Epithelial cell of esophagus (primary cell): ENCODE data around the gene RNH1.

Experiments
- DNase-seq: peaks from one replicate; pipeline ENCODE4 v3.0.0; 2010; ENCODE audit warnings: low read depth
- H3K4me3 ChIP-seq: 2 replicates; pipeline ENCODE4 v1.5.1; 2011; ENCODE audit warnings: mild to moderate bottlenecking, low read length, control low read depth
- TF ChIP-seq, protein P1 (sequence below): IDR thresholded peaks from 2 replicates; pipeline ENCODE4 v1.5.1; 2011; ENCODE audit warnings: low read depth, mild to moderate bottlenecking, low read length, control low read depth, inconsistent platforms; ENCODE audit not compliant: insufficient read depth; ENCODE audit errors: missing control alignments

The RNH1 gene

DNA sequence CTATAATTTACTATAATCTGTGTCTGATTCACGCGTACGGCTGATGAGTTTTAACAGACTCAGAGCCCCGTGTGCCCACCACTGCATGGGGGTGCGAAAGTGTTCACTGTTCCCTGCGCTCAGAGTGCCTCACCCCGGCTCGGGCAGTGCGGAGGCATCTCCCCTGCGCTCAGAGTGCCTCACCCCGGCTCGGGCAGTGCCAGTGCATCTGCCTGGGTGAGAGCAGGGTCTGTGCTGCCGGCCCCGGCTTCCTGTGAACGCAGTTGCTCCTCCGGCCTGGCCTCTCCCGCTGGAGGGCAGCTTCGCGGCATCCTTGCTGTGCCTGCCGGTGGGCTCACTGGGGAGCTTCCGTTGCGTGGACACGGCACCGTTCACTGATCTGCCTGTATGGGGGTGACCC lies 42.7 kb downstream of the RNH1 start:
- no peak for DNase-seq
- TF ChIP-seq, protein P1, sequence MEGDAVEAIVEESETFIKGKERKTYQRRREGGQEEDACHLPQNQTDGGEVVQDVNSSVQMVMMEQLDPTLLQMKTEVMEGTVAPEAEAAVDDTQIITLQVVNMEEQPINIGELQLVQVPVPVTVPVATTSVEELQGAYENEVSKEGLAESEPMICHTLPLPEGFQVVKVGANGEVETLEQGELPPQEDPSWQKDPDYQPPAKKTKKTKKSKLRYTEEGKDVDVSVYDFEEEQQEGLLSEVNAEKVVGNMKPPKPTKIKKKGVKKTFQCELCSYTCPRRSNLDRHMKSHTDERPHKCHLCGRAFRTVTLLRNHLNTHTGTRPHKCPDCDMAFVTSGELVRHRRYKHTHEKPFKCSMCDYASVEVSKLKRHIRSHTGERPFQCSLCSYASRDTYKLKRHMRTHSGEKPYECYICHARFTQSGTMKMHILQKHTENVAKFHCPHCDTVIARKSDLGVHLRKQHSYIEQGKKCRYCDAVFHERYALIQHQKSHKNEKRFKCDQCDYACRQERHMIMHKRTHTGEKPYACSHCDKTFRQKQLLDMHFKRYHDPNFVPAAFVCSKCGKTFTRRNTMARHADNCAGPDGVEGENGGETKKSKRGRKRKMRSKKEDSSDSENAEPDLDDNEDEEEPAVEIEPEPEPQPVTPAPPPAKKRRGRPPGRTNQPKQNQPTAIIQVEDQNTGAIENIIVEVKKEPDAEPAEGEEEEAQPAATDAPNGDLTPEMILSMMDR, result no peak
- H3K4me3 ChIP-seq, result no peak overlapping the region

DNA sequence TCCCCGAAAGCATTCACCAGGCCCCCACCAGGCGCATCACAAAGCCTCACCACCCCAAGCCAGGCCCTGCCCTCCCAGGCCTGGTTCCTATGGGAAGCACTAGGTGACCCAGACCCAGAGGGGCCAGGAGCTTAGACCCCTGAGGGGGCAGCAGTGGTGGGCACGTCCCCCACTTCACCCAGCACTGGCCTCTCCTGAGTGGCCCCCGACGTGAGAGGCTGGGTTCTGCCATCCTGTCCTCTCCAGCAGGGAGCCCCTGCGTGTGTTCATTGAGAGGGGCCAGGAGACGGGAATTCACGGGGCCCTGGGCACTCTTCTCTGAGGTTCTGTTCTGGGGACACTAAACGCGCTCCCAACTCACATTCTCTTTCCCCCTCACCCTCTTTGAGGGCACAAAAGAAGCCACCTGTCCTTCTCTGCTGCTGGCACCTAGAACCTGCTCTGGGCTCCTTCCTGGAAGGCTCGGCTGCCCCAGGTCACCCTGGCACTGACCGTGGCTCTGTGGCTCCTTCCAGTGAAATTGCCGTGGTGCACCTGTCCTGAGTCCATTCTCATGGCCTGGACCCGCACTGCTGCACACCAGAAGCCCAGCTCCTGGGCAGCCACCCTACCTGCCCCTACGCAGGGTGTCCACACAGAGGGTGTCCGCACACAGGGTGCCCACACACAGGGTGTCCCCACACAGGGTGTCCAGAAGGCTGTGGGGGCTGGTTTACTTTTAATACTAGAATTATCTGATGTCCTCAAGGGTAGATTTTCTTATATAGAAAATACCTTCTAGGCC lies 44.7 kb downstream of the RNH1 start:
- no peak overlapping the region for H3K4me3 ChIP-seq
- TF ChIP-seq, protein P1, result no peak
- DNase-seq, result no peak

- H3K4me3 ChIP-seq, result no peak overlapping the region
- TF ChIP-seq, protein P1, result no peak
- DNase-seq, result no peak
Observed at GRCh38 chr11:461626-462025, 45.4 kb downstream of the RNH1 start.

DNA sequence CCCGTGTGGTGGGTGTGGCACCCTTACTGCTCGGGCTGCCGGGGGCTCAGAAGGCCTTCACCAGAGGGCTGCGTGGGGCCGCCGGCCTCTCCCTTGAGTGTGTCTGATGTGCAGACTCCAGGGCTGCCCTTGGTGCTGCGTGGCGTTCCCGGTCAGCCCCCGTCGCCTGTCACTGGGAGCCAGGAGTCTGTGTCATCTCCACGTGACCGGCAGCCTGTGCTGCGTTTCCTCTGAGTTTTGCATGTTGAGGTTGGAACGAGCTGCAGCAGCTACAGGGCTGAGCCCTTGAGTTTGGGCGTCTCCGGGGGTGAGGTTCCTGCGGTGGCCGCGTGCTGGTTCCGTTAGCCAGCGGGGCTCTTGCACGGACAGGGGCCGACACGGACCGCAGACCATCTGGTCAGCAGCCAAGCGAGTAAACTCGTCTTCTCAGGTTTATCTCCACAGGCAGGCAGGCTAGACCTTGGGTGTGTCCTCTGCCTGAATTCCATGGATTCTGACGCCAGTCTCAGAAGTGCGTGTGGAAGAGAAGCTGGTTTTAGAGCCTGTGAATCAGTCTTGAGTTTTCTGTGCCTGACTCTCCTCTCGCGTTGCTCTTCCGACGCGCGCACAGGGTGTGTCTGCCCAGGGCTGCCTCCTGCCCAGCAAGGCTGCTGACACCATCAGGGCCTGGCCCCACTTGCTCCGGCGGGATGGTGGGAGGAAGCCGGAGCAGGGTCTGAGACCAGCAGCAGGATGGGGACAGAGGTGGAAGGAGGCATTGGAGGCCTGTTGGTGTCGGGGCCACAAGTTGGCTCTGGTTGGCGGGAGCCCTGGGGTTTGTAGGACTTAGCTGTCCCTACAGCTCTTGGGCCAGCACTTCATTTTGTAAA lies 46.5 kb downstream of the RNH1 start:
- TF ChIP-seq, protein P1, result no peak
- no peak overlapping the region for H3K4me3 ChIP-seq
- DNase-seq, result peak; percentile 65

DNA sequence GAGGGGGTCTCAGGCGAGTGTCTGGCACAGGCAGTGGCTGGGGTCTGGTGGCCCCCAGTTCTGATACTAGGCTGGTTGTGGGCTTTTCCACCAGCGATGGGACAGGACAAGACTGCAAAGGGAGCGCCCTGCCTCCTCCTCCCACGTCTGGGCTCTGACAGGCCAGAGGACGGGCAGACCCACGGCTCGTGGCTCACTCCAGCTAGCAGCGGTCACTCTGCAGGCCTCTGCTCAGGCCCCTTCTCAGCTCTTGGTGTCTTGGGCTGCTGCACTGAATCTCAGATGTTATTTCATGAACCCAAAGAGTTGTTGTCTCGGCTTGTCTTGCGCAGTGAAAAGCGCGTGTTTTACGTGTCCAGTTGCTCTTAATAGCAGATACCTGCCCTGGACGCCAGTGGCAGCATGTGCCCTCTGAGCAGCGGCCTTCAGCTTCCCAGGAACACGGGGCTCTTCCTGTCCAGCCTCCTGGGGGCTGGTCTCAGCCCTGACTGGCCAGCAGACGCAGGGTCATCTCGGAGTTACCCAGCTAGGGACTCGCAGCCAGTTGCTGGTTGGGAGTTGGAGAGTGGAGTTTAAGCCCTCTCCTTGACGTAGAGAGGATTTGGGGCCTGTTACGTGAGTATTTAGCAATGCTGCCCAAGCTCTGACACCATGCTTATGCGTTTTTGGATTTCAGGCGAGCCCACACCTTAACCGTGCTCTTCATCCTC lies 47.4 kb downstream of the RNH1 start:
- TF ChIP-seq, protein P1, result no peak
- no peak overlapping the region for H3K4me3 ChIP-seq
- DNase-seq, result no peak

GRCh38 chr11:457111-457760 lies 49.8 kb downstream of the RNH1 start:
- no peak overlapping the region for H3K4me3 ChIP-seq
- no peak for DNase-seq
- TF ChIP-seq, protein P1, result no peak
